HG03025 (cell line): ENCODE data around the gene SIPA1.
"Not testable (repeated sequence)": the region's sequence is repeated elsewhere in the genome, so short reads cannot be mapped to it uniquely, and the experiment has no call there.

Experiments
- ATAC-seq: cut with Tn5 transposase; IDR thresholded peaks from one replicate; pipeline ENCODE4 v1.9.1; 2021; ENCODE audit warnings: mild to moderate bottlenecking, moderate library complexity; ENCODE audit not compliant: unreplicated experiment, low FRiP score

The SIPA1 gene

DNA sequence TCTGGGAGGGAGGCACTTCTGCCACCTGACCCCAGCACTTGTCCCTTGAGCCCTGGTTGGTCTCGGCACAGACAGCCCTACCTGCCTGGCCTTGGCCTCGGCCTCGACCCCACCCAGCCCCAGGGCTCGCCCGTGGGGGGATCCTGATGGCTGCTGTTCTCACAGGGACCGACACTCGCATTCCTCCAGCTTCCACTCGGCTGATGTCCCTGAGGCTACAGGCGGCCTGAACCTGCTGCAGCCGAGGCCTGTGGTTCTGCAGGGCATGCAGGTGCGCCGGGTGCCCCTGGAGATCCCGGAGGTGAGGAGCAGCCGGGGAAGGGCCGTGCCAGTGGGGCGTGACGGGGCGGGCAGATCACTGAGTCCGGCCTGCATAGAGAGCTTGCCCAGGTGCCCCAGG lies 17.2 kb upstream of the SIPA1 start:
- no peak for ATAC-seq

DNA sequence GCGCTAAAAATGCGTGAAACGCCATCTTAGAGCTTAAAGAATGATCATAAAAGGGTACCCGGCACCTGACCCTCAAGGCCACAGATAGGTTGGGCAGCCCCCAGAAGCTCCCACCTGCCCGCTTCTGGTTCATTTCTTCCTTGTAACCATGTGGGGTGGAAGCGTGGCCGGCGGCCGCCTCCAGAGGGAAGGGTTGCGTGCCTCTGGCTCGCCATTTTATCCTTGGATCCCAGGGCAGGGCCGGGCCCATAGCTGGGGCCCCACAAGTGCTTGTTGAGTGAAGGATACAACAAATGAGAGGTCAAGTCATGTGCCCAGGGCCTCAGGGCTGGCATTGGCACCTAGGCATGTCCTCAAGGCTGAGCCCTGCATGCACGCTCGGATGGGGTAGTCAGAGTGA lies 16.4 kb upstream of the SIPA1 start:
- no peak for ATAC-seq

DNA sequence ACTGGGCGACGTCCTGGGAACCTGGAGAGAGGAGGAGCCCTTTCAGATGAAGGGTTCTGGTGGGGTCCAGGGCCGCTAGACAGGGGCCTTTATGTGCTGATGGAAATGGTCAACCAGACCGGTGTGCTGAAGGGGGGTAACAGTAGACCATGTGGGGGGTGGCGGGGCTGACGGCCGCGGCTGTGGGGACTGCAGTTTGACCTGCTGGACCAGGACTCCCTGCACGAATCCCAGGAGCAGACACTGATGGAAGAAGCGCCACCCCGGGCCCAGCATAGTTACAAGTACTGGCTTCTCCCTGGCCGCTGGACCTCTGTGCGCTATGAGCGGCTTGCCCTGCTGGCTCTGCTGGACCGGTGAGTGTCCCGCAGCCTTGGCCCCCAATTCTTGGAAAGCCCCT lies 15.9 kb upstream of the SIPA1 start:
- no peak for ATAC-seq

DNA sequence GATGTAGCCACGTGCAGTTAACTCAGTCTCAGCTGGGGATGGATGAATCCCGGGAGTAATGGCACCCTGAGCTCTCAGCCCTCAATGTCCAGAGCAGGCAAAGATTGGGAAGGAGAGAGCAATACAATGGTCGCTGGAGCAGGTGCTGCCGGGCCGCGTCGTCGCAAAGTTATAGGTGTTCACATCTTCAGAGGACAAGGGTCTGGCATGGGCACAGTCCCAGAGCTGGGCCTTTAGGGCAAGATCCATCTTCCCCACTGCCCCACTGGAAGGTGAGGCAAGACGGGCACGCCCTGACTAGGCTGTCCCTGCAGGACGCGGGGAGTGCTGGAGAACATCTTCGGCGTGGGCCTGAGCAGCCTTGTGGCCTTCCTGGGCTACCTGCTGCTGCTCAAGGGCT lies 14.7 kb upstream of the SIPA1 start:
- ATAC-seq: no peak

DNA sequence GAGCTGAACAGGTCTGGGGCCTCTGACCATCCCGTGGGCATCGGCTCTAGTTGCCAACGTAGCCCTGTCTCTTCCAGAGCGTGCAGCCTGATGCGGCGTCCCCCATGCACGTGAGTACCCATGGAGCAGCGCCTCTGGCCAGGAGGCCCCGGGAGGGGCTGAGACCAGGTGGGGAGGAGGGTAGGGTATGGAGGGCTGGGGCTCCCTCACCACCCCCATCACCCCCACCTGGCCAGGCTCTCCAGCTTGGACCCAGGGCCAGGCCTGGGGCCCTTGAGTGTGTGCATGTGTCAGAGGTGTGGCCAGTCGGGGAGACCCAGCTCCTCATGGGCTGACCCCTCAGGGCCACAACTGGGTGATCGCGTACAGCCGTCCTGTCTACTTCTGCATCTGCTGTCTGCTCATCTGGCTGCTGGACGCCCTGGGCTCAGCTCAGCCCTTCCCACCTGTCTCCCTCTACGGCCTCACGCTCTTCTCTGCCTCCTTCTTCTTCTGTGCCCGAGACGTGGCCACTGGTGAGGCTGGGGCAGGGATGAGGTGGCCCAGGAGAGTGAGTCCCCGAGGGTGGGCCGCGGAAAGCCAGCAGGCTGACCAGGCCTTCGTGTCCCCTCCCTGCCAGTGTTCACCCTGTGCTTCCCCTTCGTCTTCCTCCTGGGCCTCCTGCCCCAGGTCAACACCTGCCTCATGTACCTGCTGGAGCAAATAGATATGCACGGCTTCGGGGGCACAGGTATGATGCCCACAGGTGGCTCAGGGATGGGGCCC lies 13.9 kb upstream of the SIPA1 start:
- ATAC-seq: no peak

DNA sequence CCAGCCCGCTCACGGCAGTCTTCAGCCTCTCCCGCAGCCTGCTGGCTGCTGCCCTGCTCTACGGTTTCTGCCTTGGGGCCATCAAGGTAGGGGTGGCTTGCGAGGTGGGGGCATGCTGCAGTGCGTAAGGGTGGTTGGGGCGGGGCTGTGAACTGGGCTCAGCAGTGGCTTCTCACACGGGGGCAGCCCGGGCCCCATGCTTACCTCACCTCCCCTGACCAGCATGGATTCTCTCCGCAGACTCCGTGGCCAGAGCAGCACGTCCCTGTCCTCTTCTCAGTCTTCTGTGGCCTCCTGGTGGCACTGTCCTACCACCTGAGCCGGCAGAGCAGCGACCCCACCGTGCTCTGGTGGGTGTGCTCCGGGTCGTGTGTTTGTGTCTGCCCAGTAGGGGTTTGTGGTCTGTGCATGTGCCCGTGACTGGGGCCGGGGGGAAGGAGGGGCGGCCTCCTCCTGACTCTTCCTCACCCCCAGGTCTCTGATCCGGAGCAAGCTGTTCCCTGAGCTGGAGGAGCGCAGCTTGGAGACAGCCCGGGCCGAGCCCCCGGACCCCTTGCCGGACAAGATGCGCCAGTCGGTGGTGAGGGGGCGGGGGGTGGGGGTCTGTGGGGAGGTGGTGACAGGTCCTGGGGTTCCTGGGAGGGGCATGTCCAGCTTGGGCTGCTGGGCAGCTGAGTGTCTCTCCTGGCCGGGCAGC lies 12.8 kb upstream of the SIPA1 start:
- ATAC-seq: no peak

DNA sequence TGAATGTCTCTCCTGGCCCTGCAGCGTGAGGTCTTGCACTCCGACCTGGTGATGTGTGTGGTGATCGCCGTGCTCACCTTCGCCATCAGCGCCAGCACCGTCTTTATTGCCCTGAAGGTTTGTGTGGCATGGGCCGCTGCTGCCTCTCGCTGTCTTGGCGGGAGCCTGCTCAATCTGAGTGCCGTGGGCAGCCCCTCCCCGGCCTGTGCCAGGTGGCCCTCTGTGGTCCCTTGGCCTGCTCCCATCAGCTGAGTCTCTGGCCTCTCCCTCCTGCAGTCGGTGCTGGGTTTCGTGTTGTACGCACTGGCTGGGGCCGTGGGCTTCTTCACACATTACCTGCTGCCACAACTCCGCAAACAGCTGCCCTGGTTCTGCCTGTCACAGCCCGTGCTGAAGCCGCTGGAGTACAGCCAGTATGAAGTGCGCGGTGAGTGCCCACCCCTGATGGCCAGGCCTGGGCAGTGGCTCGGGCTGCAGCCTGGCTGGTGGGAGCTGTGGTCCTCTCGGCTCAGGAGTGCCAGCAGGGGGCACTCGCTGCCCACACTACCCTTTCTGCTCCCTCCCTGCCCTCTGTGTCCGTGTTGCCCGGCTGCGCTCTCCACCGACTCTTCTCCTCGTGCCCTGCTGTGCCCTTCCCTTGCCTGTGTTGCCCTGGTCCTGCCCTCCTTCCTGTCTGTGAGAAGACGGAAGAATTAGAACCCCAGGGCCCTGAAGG lies 12.1 kb upstream of the SIPA1 start:
- no peak for ATAC-seq

DNA sequence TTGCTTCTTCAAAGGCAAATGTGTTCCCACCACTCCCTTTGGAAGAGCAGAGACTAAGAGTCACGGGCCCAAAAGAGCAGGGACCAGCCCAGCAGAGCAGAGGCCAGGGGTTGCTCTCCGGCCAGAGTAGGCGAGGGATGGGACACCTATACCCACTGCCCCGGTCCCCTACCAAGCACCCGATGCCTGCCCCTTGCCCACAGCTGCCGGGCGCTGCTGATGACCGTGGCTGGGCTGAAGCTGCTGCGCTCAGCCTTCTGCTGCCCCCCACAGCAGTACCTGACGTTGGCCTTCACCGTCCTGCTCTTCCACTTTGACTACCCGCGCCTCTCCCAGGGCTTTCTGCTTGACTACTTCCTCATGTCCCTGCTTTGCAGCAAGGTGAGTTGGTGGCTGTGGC lies 10.7 kb upstream of the SIPA1 start:
- no peak for ATAC-seq

DNA sequence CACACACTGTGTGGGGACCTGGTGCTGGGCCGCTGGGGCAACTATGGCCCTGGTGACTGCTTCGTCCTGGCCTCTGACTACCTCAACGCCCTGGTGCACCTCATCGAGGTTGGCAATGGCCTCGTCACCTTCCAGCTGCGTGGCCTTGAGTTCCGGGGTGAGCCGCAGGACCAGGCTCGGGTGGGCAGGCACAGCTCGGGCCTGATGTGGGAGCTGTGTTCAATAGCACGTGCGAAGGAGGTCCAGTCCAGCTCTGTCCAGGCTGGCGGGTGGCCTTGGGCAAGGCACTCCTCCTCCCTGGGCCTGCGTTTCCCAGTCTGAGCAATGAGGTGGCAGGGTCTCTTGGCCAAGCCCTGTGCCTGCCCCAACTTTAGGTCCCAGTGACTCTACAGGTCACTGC lies 8.3 kb upstream of the SIPA1 start:
- no peak for ATAC-seq

DNA sequence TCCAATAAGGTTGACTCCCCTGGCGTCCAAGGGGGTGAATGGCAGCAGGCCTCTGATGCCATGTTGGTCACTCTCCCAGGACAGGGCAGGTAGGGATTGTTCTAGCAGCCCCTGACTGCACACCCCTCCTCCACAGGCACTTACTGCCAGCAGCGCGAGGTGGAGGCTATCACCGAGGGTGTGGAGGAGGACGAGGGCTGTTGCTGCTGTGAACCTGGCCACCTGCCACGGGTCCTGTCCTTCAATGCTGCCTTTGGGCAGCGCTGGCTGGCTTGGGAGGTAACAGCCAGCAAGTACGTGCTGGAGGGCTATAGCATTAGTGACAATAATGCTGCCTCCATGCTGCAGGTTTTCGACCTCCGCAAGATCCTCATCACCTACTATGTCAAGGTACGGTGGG lies 7.7 kb upstream of the SIPA1 start:
- no peak for ATAC-seq

DNA sequence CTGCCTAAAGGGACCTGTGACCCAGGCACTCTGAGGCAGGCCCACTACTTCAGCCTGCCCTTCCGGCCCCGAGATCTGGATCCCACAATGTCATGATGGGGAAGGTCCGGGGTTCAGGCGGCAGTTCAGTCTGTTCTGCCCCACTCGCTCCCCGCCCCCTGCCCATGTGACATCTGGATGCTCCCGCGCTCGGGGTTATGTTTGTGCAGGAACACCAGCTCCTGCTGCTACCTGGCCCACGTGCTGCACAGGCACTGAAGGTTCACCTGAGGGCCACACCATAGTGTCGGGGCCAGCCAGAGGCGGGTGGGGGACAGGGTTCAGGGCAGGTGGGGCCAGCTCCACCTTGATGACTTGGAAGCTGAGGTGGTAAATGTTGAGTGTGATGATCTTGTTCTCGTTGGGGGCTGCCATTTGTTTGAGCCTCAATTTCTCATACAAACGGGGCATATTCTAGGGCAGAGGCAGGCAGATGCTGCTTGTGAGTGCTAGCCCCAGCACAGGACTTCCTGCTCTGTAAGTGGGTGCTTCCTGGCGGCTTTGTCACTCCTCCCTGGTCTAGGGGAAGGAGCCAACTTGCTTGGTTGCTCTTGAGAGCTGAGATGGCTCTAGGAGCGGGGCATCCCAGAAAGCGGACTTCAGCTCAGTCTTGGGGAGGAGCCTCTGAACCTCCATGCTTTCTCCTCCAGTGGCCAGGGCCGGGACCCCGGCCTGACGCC lies 4.4 kb upstream of the SIPA1 start:
- no peak for ATAC-seq

DNA sequence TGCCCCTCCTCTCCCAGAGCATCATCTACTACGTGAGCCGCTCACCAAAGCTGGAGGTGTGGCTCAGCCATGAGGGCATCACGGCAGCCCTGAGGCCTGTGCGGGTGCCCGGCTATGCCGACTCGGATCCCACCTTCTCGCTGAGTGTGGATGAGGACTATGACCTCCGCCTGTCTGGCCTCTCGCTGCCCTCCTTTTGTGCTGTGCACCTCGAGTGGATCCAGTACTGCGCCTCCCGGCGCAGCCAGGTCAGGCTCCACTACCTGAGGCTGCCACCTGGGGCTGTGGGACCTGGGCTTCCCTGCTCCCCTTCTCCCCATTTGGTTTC lies 3.8 kb upstream of the SIPA1 start:
- no peak for ATAC-seq

DNA sequence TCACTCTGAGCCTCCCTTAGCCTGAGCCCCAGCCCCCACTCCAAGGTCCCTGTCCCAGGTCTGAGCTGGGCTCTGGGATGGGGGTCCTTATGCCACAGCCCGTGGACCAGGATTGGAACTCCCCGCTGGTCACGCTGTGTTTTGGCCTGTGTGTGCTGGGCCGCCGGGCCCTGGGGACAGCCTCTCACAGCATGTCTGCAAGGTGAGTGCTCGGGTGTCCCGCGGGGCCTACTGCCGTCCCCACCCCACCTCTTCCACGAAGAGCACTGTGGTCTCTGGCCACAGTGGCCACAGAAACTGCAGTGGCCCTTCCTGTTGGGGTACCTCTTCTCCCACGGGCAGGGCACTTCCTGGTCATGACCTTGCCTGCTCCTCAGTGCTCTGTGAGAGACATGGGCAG lies 3.5 kb upstream of the SIPA1 start:
- ATAC-seq: no peak

DNA sequence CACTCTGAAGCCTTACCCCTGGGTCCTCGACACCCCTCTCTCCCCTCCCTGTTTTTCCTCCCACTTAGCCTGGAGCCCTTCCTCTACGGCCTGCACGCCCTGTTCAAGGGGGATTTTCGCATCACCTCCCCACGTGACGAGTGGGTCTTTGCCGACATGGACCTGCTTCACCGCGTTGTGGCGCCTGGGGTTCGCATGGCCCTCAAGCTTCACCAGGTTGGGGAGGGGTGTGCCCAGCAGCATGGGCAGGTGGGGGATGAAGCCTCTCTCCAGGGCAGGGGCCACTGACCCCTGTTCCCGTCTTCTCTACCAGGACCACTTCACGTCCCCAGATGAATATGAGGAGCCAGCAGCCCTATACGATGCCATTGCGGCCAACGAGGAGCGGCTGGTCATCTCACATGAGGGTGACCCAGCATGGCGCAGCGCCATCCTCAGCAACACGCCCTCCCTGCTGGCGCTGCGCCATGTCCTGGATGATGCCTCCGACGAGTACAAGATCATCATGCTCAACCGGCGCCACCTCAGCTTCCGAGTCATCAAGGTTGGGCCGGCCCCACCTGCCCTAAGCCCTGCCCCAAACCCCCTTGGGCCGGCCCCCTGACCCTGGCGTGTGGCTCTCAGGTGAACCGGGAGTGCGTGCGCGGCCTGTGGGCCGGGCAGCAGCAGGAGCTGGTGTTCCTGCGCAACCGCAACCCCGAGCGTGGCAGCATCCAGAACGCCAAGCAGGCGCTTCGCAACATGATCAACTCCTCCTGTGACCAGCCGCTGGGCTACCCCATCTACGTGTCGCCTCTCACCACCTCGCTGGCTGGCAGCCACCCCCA lies 2.8 kb upstream of the SIPA1 start:
- ATAC-seq: no peak

DNA sequence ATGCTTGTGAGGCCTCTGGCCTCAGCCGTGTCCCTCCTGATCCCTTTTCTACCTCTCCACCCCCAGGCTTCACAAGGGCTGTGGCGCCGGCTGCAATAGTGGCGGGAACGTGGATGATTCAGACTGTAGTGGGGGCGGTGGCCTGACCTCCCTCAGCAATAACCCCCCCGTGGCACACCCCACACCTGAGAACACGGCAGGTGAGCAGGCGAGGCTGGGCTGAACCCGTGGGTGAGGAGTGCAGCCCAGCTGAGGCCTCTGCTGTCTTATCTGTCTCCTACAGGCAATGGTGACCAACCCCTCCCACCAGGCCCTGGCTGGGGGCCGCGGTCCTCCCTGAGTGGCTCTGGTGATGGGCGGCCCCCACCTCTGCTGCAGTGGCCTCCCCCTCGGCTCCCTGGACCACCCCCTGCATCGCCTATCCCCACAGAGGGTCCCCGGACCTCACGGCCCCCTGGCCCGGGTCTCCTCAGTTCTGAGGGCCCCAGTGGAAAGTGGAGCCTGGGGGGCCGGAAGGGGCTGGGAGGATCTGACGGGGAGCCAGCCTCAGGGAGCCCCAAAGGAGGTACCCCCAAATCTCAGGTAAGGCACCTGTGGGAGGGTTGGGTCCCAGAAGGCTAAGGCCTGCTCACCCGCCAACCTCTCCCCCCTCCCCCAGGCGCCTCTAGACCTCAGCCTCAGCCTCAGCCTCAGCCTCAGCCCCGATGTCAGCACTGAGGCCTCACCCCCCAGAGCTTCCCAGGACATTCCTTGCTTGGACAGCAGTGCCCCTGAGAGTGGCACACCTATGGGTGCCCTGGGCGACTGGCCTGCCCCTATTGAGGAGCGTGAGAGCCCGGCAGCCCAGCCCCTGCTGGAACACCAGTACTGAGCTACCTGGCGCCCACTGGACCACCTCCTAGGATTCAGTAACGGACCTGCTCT lies 1.5 kb upstream of the SIPA1 start:
- ATAC-seq: no peak

DNA sequence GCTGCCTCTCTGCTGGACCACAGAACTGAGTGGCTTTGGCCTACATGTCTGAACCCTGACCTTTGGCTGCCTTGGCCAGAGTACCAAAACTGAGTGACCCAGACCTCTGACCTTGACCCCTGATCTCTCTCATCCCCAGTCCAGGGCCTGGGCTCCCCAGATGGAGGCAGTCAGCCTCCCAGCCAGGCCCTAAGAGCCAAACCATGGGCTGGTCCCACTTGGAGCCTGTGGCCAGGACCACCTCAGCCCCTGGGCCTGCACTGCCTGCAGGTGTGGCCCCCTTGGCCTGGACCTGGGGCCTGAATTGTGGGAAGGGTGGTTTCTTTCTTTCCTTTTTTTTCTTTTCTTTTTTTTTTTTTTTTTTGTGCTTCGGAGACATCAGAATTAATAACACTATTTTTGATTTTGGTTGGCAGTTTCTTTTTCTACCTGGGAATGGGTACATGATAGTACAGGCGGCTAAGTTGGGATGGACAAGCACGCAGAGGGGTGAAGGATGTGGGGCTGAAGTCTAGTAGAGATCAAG lies 806 bp upstream of the SIPA1 start:
- no peak for ATAC-seq

DNA sequence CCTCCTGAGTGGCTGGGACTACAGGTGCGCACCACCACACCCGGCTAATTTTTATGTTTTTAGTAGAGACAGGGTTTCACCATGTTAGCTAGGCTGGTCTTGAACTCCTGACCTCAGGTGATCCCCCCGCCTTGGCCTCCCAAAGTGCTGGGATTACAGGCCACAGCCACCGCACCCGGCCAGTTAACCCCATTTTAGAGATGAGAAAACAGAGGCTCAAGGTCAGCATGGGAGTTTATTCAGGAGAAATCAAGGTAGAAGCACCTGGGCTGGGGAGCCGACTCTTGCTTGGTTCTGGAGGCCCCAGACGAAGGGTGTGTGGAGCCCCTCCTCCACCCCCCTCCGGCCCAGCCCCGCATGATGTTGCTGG lies 1.3 kb downstream of the SIPA1 start:
- ATAC-seq: not testable (repeated sequence)

DNA sequence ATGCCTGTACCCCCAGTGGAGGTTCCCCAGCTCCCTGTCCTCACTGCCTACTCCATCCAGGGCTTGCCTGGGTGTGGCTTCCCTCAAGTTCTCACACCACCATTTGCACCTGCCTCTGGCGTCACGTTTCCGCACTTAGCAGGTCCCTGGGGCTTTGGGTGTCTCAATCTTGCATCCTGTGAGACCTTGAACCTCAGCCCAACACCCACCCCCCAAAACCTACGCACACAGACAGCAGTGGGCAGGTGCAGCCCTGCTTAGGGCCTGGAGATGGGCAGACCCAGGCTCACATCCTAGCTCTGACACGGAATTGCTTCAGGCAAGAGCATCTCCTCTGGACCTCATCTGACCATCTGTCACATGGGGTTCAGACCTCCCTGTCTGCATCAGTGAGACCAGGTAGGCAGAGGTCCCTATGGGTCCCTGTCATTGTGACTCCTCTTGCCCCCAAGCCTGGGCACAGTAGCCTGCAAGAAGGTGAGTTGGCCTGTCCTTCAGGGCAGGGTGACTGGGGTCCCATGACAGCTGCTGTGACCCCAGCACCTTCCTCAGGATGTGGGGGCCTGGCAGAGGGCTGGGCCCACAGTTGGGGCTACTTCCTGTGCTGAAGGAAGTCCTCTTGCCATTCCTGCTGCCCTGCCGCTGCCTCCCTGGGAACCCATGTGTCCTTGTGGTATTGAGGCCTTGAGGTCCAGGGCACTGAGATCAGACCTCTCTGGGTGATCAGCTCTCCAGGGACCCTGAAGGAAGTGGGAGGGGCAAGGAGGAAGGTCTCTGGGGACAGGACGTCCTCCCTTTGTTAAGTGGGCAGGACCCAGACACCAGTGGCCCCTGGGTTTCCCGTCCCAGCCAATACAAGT lies 2.0 kb downstream of the SIPA1 start:
- no peak for ATAC-seq
